Gastrocnemius medialis (tissue), 4 donors: ENCODE data around the gene QSOX2. TPM values are rescaled to one million over a fixed set of nuclear protein-coding genes. Genes with fewer than 3 reads are reported as not detected.

Experiments used
- ATAC-seq, 2 donors: fragments of 150-250 bp; one replicate each; pipeline ENCODE4 v1.9.1; 2016
- DNase-seq, 2 donors: peaks; one replicate each; pipeline ENCODE4 v3.0.0-alpha.2; 2019
- H3K27ac ChIP-seq, 4 donors: fragments of 200-600 bp; sonication (generic); 1 replicate in 1 of 4; 2 replicates in 3 of 4; pipeline ENCODE4 v1.5.1; 2016 to 2018; ENCODE audit warnings: mild to moderate bottlenecking in 2 of 4, moderate library complexity in 1 of 4
- H3K27me3 ChIP-seq, 3 donors: fragments of 200-600 bp; sonication (generic) in 2 of 3; 1 replicate in 1 of 3; 2 replicates in 2 of 3; pipeline versions ENCODE4 v1.5.1 to v1.6.0; 2016 to 2019; ENCODE audit warnings: mild to moderate bottlenecking in 1 of 3, moderate library complexity in 1 of 3
- H3K36me3 ChIP-seq, 2 donors: fragments of 200-600 bp; sonication (generic) in 1 of 2; one replicate each; pipeline ENCODE4 v1.5.1; 2017 to 2018
- H3K4me1 ChIP-seq, 2 donors: fragments of 200-600 bp; sonication (generic) in 1 of 2; one replicate each; pipeline ENCODE4 v1.5.1; 2016 to 2017; ENCODE audit warnings: mild to moderate bottlenecking in 2 of 2
- H3K4me3 ChIP-seq, 4 donors: fragments of 200-600 bp; sonication (generic) in 3 of 4; 1 replicate in 1 of 4; 2 replicates in 3 of 4; pipeline ENCODE4 v1.5.1; 2016 to 2019; ENCODE audit warnings: mild to moderate bottlenecking in 2 of 4
- H3K9me3 ChIP-seq, 3 donors: fragments of 200-600 bp; sonication (generic) in 2 of 3; 1 replicate in 1 of 3; 2 replicates in 2 of 3; pipeline ENCODE4 v1.5.1; 2016 to 2019
- CTCF ChIP-seq, 5 experiments: fragments of 450-650 bp in 3 of 5; fragments of 200-600 bp in 2 of 5; sonication (generic) in 2 of 5; IDR thresholded peaks in 4 of 5; conservative IDR thresholded peaks in 1 of 5; 1 replicate in 4 of 5; 2 replicates in 1 of 5; pipeline ENCODE4 v1.5.1; 2016 to 2019; ENCODE audit warnings: antibody characterized with exemption in 5 of 5, mild to moderate bottlenecking in 3 of 5, moderate library complexity in 3 of 5
- POLR2A ChIP-seq, 2 donors: fragments of 450-650 bp; IDR thresholded peaks; one replicate each; pipeline ENCODE4 v1.6.1; 2017; ENCODE audit warnings: antibody characterized with exemption in 2 of 2, mild to moderate bottlenecking in 2 of 2, moderate library complexity in 2 of 2
- in situ Hi-C, 4 donors: fragments of 200-750 bp; cut with MboI; loops; one replicate each; pipeline versions ENCODE4 v1.15.0 to v1.8.0; 2017; ENCODE audit warnings: low sequenced_read_pairs in 4 of 4
- intact Hi-C: fragments of 100-400 bp; cut with DNase I; formaldehyde crosslinking; loops from one replicate; pipeline ENCODE4 v1.15.1; 2023; ENCODE audit warnings: low total_unique reads
- total RNA-seq, 4 donors: library from RNA; depleted of rRNA; stranded (reverse); fragments of >200 nt; gene quantifications; one replicate each; pipeline versions ENCODE4 v1.1.0 to v1.2.3, GENCODE V29; 2016

Gene QSOX2
- total RNA-seq, 4 donors from 2014 or later: 3.3 to 5.8 (median 5.2) TPM

- Histone ChIP-seq H3K36me3 (no peaks in the 10 kb centered on the region), H3K27ac (no peak overlapping the region), H3K27me3 (peaks cover 15 to 25% (median 20%) of the 10 kb centered on the region in 3 donors), H3K4me3 (no peak overlapping the region), H3K4me1 (peaks cover 3 to 4% of the 10 kb centered on the region in 2 donors), H3K9me3 (no peaks in the 10 kb centered on the region)
- ATAC-seq (no peak), DNase-seq (no peak)
- in situ Hi-C loops (no loop called here), intact Hi-C loops (no loop called here)
- TF ChIP-seq POLR2A (IDR thresholded peaks at IDR 0.05) (no peak), CTCF (IDR thresholded peaks at IDR 0.05 in 4 of 5, conservative IDR thresholded peaks at IDR 0.05 in 1 of 5) (no peak)
Observed at GRCh38 chr9:136264441-136265405, 19.1 kb upstream of the QSOX2 start.

GRCh38 chr9:136264031-136264430, 18.4 kb upstream of the QSOX2 start:
- in situ Hi-C loops (no loop called here), intact Hi-C loops (no loop called here)
- Histone ChIP-seq H3K4me3 (no peak overlapping the region), H3K27me3 (peaks cover 14 to 18% (median 14%) of the 10 kb centered on the region in 3 donors), H3K27ac (no peak overlapping the region), H3K4me1 (peaks cover 3 to 4% of the 10 kb centered on the region in 2 donors), H3K36me3 (no peaks in the 10 kb centered on the region), H3K9me3 (no peaks in the 10 kb centered on the region)
- DNase-seq (no peak), ATAC-seq (no peak)
- TF ChIP-seq CTCF (IDR thresholded peaks at IDR 0.05 in 4 of 5, conservative IDR thresholded peaks at IDR 0.05 in 1 of 5) (no peak), POLR2A (IDR thresholded peaks at IDR 0.05) (no peak)

- intact Hi-C loops (no loop called here), in situ Hi-C loops (no loop called here)
- peaks cover 3 to 8% (median 4%) of the 10 kb centered on the region in 3 donors for H3K27me3 ChIP-seq
- H3K36me3 ChIP-seq: no peaks in the 10 kb centered on the region
- no peak overlapping the region for H3K4me3 ChIP-seq
- no peaks in the 10 kb centered on the region for H3K9me3 ChIP-seq
- no peak for TF ChIP-seq CTCF (IDR thresholded peaks at IDR 0.05 in 4 of 5, conservative IDR thresholded peaks at IDR 0.05 in 1 of 5)
- no peak for TF ChIP-seq POLR2A (IDR thresholded peaks at IDR 0.05)
- no peak overlapping the region for H3K27ac ChIP-seq
- peaks cover 3 to 4% of the 10 kb centered on the region in 2 donors for H3K4me1 ChIP-seq
- DNase-seq (no peak), ATAC-seq (no peak)
Observed at GRCh38 chr9:136262671-136263178, 17.1 kb upstream of the QSOX2 start.

- DNase-seq (no peak), ATAC-seq (no peak)
- intact Hi-C loops: no loop called here
- Histone ChIP-seq H3K4me3 (no peak overlapping the region), H3K27me3 (peaks cover 0 to 6% (median 0%) of the 10 kb centered on the region in 3 donors), H3K9me3 (no peaks in the 10 kb centered on the region), H3K4me1 (no peaks in the 10 kb centered on the region), H3K27ac (no peak overlapping the region), H3K36me3 (no peaks in the 10 kb centered on the region)
- in situ Hi-C loops: no loop called here
- TF ChIP-seq POLR2A (IDR thresholded peaks at IDR 0.05) (no peak), CTCF (IDR thresholded peaks at IDR 0.05 in 4 of 5, conservative IDR thresholded peaks at IDR 0.05 in 1 of 5) (no peak)
Observed at GRCh38 chr9:136261686-136262430, 16.2 kb upstream of the QSOX2 start.
